ENCODE results near the gene SLC29A4. TPM values are rescaled to one million over a fixed set of nuclear protein-coding genes. Genes with fewer than 3 reads are reported as not detected.

SLC29A4 gene
- total RNA-seq, 1 experiment from 2014 or later, result 27.7 TPM

DNA sequence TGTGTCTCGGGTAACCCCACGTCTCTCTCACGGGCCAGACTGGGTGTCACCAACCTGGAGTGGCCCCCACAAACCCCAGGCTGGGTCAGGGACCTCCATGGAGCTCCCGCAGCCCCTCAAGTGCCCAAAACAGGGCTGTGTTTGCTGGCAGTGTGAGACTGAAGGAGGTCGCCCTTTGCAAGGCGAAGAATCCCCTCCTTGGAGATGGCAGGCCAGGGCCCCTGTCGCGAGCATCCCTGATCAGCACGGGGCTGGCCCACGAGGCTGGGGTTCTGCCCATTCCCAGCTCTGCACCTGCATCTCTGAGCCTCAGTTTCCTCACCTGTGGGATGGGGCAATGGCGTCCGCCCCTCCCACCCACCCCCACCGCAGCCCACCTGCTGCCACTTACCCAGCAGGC is 62.4 kb downstream of the SLC29A4 start:
- DNase-seq (ENCODE audit: low spot score), result no peak
- peaks cover 21% of the 10 kb centered on the region for H3K9me3 ChIP-seq (ENCODE audit: low read depth, low read length, poor library complexity, severe bottlenecking)
- POLR2A ChIA-PET (ENCODE audit: low non-redundant PET), result no interaction called here
- H3K4me1 ChIP-seq (ENCODE audit: insufficient read depth, low read length, poor library complexity, severe bottlenecking), result no peaks in the 10 kb centered on the region
- TF ChIP-seq, protein P1, sequence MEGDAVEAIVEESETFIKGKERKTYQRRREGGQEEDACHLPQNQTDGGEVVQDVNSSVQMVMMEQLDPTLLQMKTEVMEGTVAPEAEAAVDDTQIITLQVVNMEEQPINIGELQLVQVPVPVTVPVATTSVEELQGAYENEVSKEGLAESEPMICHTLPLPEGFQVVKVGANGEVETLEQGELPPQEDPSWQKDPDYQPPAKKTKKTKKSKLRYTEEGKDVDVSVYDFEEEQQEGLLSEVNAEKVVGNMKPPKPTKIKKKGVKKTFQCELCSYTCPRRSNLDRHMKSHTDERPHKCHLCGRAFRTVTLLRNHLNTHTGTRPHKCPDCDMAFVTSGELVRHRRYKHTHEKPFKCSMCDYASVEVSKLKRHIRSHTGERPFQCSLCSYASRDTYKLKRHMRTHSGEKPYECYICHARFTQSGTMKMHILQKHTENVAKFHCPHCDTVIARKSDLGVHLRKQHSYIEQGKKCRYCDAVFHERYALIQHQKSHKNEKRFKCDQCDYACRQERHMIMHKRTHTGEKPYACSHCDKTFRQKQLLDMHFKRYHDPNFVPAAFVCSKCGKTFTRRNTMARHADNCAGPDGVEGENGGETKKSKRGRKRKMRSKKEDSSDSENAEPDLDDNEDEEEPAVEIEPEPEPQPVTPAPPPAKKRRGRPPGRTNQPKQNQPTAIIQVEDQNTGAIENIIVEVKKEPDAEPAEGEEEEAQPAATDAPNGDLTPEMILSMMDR (conservative IDR thresholded peaks at IDR 0.05; ENCODE audit: low read depth, low read length), result no peak
- TF ChIP-seq EZH2 (IDR thresholded peaks at IDR 0.05; ENCODE audit: borderline replicate concordance, low read depth, low read length, poor library complexity, severe bottlenecking), result no peak
- no peaks in the 10 kb centered on the region for H3K27me3 ChIP-seq (replicated peaks; ENCODE audit: insufficient read depth, low read depth, low read length, poor library complexity)
- H3K36me3 ChIP-seq (ENCODE audit: insufficient read depth, low read length, poor library complexity, severe bottlenecking), result peaks cover 55% of the 10 kb centered on the region
- H3K27ac ChIP-seq (ENCODE audit: low read depth, low read length, poor library complexity, severe bottlenecking), result no peak overlapping the region
- CTCF ChIA-PET, result no interaction called here
- BruUV-seq (replicated peaks), result no TSS peak
- intact Hi-C loops (cut with micrococcal nuclease; ENCODE audit: unreplicated experiment), result no loop called here
- H3K4me3 ChIP-seq (ENCODE audit: low read depth, low read length, poor library complexity, severe bottlenecking), result no peak overlapping the region

GRCh38 chr7:5345671-5346070 is 62.9 kb downstream of the SLC29A4 start:
- Histone ChIP-seq H3K9me3 (ENCODE audit: low read depth, low read length, poor library complexity, severe bottlenecking) (peaks cover 21% of the 10 kb centered on the region), H3K36me3 (ENCODE audit: insufficient read depth, low read length, poor library complexity, severe bottlenecking) (peaks cover 58% of the 10 kb centered on the region), H3K4me3 (ENCODE audit: low read depth, low read length, poor library complexity, severe bottlenecking) (no peak overlapping the region), H3K4me1 (ENCODE audit: insufficient read depth, low read length, poor library complexity, severe bottlenecking) (no peaks in the 10 kb centered on the region), H3K27me3 (replicated peaks; ENCODE audit: insufficient read depth, low read depth, low read length, poor library complexity) (no peaks in the 10 kb centered on the region), H3K27ac (ENCODE audit: low read depth, low read length, poor library complexity, severe bottlenecking) (no peak overlapping the region)
- TF ChIP-seq EZH2 (IDR thresholded peaks at IDR 0.05; ENCODE audit: borderline replicate concordance, low read depth, low read length, poor library complexity, severe bottlenecking), result no peak
- TF ChIP-seq, protein P1 (conservative IDR thresholded peaks at IDR 0.05; ENCODE audit: low read depth, low read length), result no peak
- intact Hi-C loops (cut with micrococcal nuclease; ENCODE audit: unreplicated experiment), result no loop called here
- no TSS peak for BruUV-seq (replicated peaks)
- POLR2A ChIA-PET (ENCODE audit: low non-redundant PET), result no interaction called here
- no peak for DNase-seq (ENCODE audit: low spot score)
- CTCF ChIA-PET, result no interaction called here

GRCh38 chr7:5348134-5349004 is 65.6 kb downstream of the SLC29A4 start:
- ChIA-PET CTCF (no interaction called here), POLR2A (ENCODE audit: low non-redundant PET) (no interaction called here)
- Histone ChIP-seq H3K4me1 (ENCODE audit: insufficient read depth, low read length, poor library complexity, severe bottlenecking) (no peaks in the 10 kb centered on the region), H3K9me3 (ENCODE audit: low read depth, low read length, poor library complexity, severe bottlenecking) (peaks cover 18% of the 10 kb centered on the region), H3K27me3 (replicated peaks; ENCODE audit: insufficient read depth, low read depth, low read length, poor library complexity) (no peaks in the 10 kb centered on the region), H3K27ac (ENCODE audit: low read depth, low read length, poor library complexity, severe bottlenecking) (no peak overlapping the region), H3K36me3 (ENCODE audit: insufficient read depth, low read length, poor library complexity, severe bottlenecking) (peaks cover 42% of the 10 kb centered on the region), H3K4me3 (ENCODE audit: low read depth, low read length, poor library complexity, severe bottlenecking) (no peak overlapping the region)
- BruUV-seq (replicated peaks), result no TSS peak
- intact Hi-C loops (cut with micrococcal nuclease; ENCODE audit: unreplicated experiment), result no loop called here
- no peak for TF ChIP-seq EZH2 (IDR thresholded peaks at IDR 0.05; ENCODE audit: borderline replicate concordance, low read depth, low read length, poor library complexity, severe bottlenecking)
- no peak for DNase-seq (ENCODE audit: low spot score)

DNA sequence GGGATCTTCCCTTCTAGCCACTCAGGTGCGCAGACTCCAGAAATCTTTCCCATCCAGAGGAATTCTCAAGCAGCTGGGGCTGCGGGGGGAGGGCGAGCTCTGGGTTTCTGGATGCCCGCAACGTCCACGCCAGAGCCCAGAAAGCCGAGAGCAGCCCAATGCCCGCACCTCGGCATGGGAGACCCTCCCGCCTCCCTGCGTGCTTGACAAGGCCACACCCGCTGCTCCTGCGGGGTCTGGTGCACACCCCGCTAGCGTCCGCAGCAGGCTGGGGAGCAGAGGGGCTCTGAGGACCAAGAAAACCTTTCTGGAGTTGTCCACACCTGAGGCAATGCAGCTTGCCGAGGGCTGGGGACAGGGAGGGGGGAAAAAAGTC is 66.2 kb downstream of the SLC29A4 start:
- Histone ChIP-seq H3K4me1 (ENCODE audit: insufficient read depth, low read length, poor library complexity, severe bottlenecking) (no peaks in the 10 kb centered on the region), H3K27me3 (replicated peaks; ENCODE audit: insufficient read depth, low read depth, low read length, poor library complexity) (no peaks in the 10 kb centered on the region), H3K4me3 (ENCODE audit: low read depth, low read length, poor library complexity, severe bottlenecking) (no peak overlapping the region), H3K9me3 (ENCODE audit: low read depth, low read length, poor library complexity, severe bottlenecking) (peaks cover 12% of the 10 kb centered on the region), H3K27ac (ENCODE audit: low read depth, low read length, poor library complexity, severe bottlenecking) (no peak overlapping the region), H3K36me3 (ENCODE audit: insufficient read depth, low read length, poor library complexity, severe bottlenecking) (peaks cover 39% of the 10 kb centered on the region)
- POLR2A ChIA-PET (ENCODE audit: low non-redundant PET), result no interaction called here
- BruUV-seq (replicated peaks), result no TSS peak
- CTCF ChIA-PET, result no interaction called here
- intact Hi-C loops (cut with micrococcal nuclease; ENCODE audit: unreplicated experiment), result no loop called here
- TF ChIP-seq EZH2 (IDR thresholded peaks at IDR 0.05; ENCODE audit: borderline replicate concordance, low read depth, low read length, poor library complexity, severe bottlenecking), result no peak
- TF ChIP-seq, protein P1 (conservative IDR thresholded peaks at IDR 0.05; ENCODE audit: low read depth, low read length), result no peak
- DNase-seq (ENCODE audit: low spot score), result no peak

Data from A673 (cell line).